Breast epithelium (tissue), 3 donors: Measurements from ENCODE around the gene CDH23.

Experiments
- CTCF ChIP-seq, 3 donors: fragments of 450-650 bp; IDR thresholded peaks; one replicate each; pipeline ENCODE4 v1.5.1; 2016 to 2017; ENCODE audit warnings: antibody characterized with exemption in 3 of 3, mild to moderate bottlenecking in 3 of 3, moderate library complexity in 3 of 3
- POLR2A ChIP-seq: fragments of 450-650 bp; IDR thresholded peaks from one replicate; pipeline ENCODE4 v1.6.1; 2016; ENCODE audit warnings: antibody characterized with exemption, mild to moderate bottlenecking, moderate library complexity

GRCh38 chr10:71777213-71777985 is 380.7 kb downstream of the CDH23 start:
- no peak for TF ChIP-seq CTCF (IDR thresholded peaks at IDR 0.05)
- no peak for TF ChIP-seq POLR2A
